Caco-2 (cell line): ENCODE results near the gene RSRC1. TPM values are rescaled to one million over a fixed set of nuclear protein-coding genes. Genes with fewer than 3 reads are reported as not detected.

Experiments used
- BruUV-seq: library from RNA; stranded (reverse); fragments of 400-500 nt; replicated peaks from 2 replicates; lab custom pipeline; 2021; lab: Mats Ljungman, UMichigan
- CTCF ChIA-PET: fragments of 300-600 bp; sonication (Branson Sonifier 250); formaldehyde crosslinking; loops from one replicate; lab custom pipeline; 2022; ENCODE audit warnings: antibody characterized with exemption; lab: Charles Lee
- POLR2A ChIA-PET: fragments of 300-600 bp; sonication (Branson Sonifier 250); formaldehyde crosslinking; loops from one replicate; lab custom pipeline; 2022; ENCODE audit warnings: antibody characterized with exemption; lab: Charles Lee
- DNase-seq, 2 experiments: peaks; one replicate each; pipeline versions ENCODE4 v3.0.0 to v3.0.0-alpha.2; 2020 to 2022
- H3K27me3 ChIP-seq: replicated peaks from 2 replicates; pipeline ENCODE4 v1.6.0; 2011; ENCODE audit warnings: low read length; ENCODE audit not compliant: control insufficient read depth, insufficient read depth
- H3K36me3 ChIP-seq: 2 replicates; pipeline ENCODE4 v1.5.1; 2011; ENCODE audit warnings: low read length; ENCODE audit not compliant: control insufficient read depth, insufficient read depth
- H3K4me1 ChIP-seq: fragments of 250-450 bp; sonication (Bioruptor Pico); 2 replicates; pipeline ENCODE4 v1.5.1; 2020; ENCODE audit warnings: mild to moderate bottlenecking
- H3K4me3 ChIP-seq: 2 replicates; pipeline ENCODE4 v1.5.1; 2011; ENCODE audit warnings: low read depth, mild to moderate bottlenecking, control low read depth, low read length
- H3K9me3 ChIP-seq: fragments of 250-450 bp; sonication (Bioruptor Pico); 2 replicates; pipeline ENCODE4 v1.5.1; 2020; ENCODE audit warnings: mild to moderate bottlenecking, moderate library complexity
- H3K27ac Mint-ChIP-seq: one replicate; pipeline ENCODE4 v1.8.0; 2022; ENCODE audit warnings: mixed read lengths; ENCODE audit not compliant: unreplicated experiment
- H3K27me3 Mint-ChIP-seq: one replicate; pipeline ENCODE4 v1.8.0; 2022; ENCODE audit warnings: mixed read lengths; ENCODE audit not compliant: insufficient read depth, unreplicated experiment
- H3K36me3 Mint-ChIP-seq: one replicate; pipeline ENCODE4 v1.8.0; 2022; ENCODE audit warnings: mild to moderate bottlenecking, mixed read lengths; ENCODE audit not compliant: insufficient read depth, unreplicated experiment
- H3K4me1 Mint-ChIP-seq: one replicate; pipeline ENCODE4 v1.8.0; 2022; ENCODE audit warnings: low read depth, mixed read lengths; ENCODE audit not compliant: unreplicated experiment
- H3K4me3 Mint-ChIP-seq: one replicate; pipeline ENCODE4 v1.8.0; 2022; ENCODE audit warnings: mild to moderate bottlenecking, moderate library complexity, mixed read lengths; ENCODE audit not compliant: unreplicated experiment
- H3K9me3 Mint-ChIP-seq: one replicate; pipeline ENCODE4 v1.8.0; 2022; ENCODE audit warnings: mixed read lengths; ENCODE audit not compliant: unreplicated experiment
- intact Hi-C: fragments of 100-400 bp; cut with micrococcal nuclease; formaldehyde crosslinking; loops from one replicate; pipeline ENCODE4 v1.10.0; 2022; ENCODE audit not compliant: unreplicated experiment
- total RNA-seq: library from RNA; stranded (reverse); gene quantifications from 2 replicates; pipeline ENCODE4 v1.2.3, GENCODE V29; 2022
- TF ChIP-seq, protein P1 (sequence below), 2 experiments: fragments of 200-600 bp in 1 of 2; IDR thresholded peaks; 1 replicate in 1 of 2; 2 replicates in 1 of 2; pipeline versions ENCODE4 v1.5.1 to v1.8.0; 2011 to 2022; ENCODE audit warnings: antibody characterized with exemption in 1 of 2, control low read depth in 1 of 2, inconsistent platforms in 1 of 2, low read depth in 1 of 2, low read length in 1 of 2, mild to moderate bottlenecking in 1 of 2, moderate library complexity in 1 of 2; ENCODE audit not compliant: insufficient read depth in 1 of 2, severe bottlenecking in 1 of 2, unreplicated experiment in 1 of 2

RSRC1 gene
- total RNA-seq, 1 experiment from 2014 or later: 38.4 TPM

GRCh38 chr3:158167737-158168557 lies 58.1 kb downstream of the RSRC1 start:
- Histone ChIP-seq H3K4me3 (no peak overlapping the region), H3K36me3 (no peaks in the 10 kb centered on the region), H3K9me3 (no peaks in the 10 kb centered on the region), H3K27me3 (no peaks in the 10 kb centered on the region), H3K4me1 (no peaks in the 10 kb centered on the region)
- ChIA-PET CTCF (no interaction called here), POLR2A (no interaction called here)
- H3K4me1 Mint-ChIP-seq: no peaks in the 10 kb centered on the region
- intact Hi-C loops: no loop called here
- H3K27me3 Mint-ChIP-seq: no peaks in the 10 kb centered on the region
- H3K36me3 Mint-ChIP-seq: no peaks in the 10 kb centered on the region
- DNase-seq: no peak
- BruUV-seq: no TSS peak
- no peaks in the 10 kb centered on the region for H3K9me3 Mint-ChIP-seq
- TF ChIP-seq, protein P1, sequence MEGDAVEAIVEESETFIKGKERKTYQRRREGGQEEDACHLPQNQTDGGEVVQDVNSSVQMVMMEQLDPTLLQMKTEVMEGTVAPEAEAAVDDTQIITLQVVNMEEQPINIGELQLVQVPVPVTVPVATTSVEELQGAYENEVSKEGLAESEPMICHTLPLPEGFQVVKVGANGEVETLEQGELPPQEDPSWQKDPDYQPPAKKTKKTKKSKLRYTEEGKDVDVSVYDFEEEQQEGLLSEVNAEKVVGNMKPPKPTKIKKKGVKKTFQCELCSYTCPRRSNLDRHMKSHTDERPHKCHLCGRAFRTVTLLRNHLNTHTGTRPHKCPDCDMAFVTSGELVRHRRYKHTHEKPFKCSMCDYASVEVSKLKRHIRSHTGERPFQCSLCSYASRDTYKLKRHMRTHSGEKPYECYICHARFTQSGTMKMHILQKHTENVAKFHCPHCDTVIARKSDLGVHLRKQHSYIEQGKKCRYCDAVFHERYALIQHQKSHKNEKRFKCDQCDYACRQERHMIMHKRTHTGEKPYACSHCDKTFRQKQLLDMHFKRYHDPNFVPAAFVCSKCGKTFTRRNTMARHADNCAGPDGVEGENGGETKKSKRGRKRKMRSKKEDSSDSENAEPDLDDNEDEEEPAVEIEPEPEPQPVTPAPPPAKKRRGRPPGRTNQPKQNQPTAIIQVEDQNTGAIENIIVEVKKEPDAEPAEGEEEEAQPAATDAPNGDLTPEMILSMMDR (IDR thresholded peaks at IDR 0.05; ENCODE audit: insufficient read depth in 1 of 2, low read depth in 1 of 2, low read length in 1 of 2, severe bottlenecking in 1 of 2, unreplicated experiment in 1 of 2): no peak
- no peak overlapping the region for H3K4me3 Mint-ChIP-seq
- H3K27ac Mint-ChIP-seq: no peak overlapping the region

GRCh38 chr3:158169091-158169491 lies 59.2 kb downstream of the RSRC1 start:
- no peak for DNase-seq
- Histone ChIP-seq H3K27me3 (no peaks in the 10 kb centered on the region), H3K4me1 (no peaks in the 10 kb centered on the region), H3K4me3 (no peak overlapping the region), H3K36me3 (no peaks in the 10 kb centered on the region), H3K9me3 (no peaks in the 10 kb centered on the region)
- BruUV-seq: no TSS peak
- no peaks in the 10 kb centered on the region for H3K4me1 Mint-ChIP-seq
- no peak overlapping the region for H3K4me3 Mint-ChIP-seq
- H3K9me3 Mint-ChIP-seq: no peaks in the 10 kb centered on the region
- TF ChIP-seq, protein P1 (IDR thresholded peaks at IDR 0.05; ENCODE audit: insufficient read depth in 1 of 2, low read depth in 1 of 2, low read length in 1 of 2, severe bottlenecking in 1 of 2, unreplicated experiment in 1 of 2): no peak
- no peaks in the 10 kb centered on the region for H3K36me3 Mint-ChIP-seq
- ChIA-PET CTCF (no interaction called here), POLR2A (no interaction called here)
- H3K27me3 Mint-ChIP-seq: no peaks in the 10 kb centered on the region
- intact Hi-C loops: no loop called here
- no peak overlapping the region for H3K27ac Mint-ChIP-seq

- no peak overlapping the region for H3K27ac Mint-ChIP-seq
- DNase-seq: no peak
Measured at GRCh38 chr3:158181096-158181495, 71.2 kb downstream of the RSRC1 start.

More at GRCh38 chr3:158181096-158181495, 71.2 kb downstream of the RSRC1 start:
- CTCF ChIA-PET: no interaction called here
- H3K9me3 ChIP-seq: no peaks in the 10 kb centered on the region
- Mint-ChIP-seq H3K9me3 (peaks cover under 1% of the 10 kb centered on the region), H3K4me1 (no peaks in the 10 kb centered on the region), H3K27me3 (no peaks in the 10 kb centered on the region), H3K4me3 (no peak overlapping the region), H3K36me3 (no peaks in the 10 kb centered on the region)
- intact Hi-C loops: no loop called here
- TF ChIP-seq, protein P1 (IDR thresholded peaks at IDR 0.05; ENCODE audit: insufficient read depth in 1 of 2, low read depth in 1 of 2, low read length in 1 of 2, severe bottlenecking in 1 of 2, unreplicated experiment in 1 of 2): no peak
- H3K27me3 ChIP-seq: no peaks in the 10 kb centered on the region
- H3K4me1 ChIP-seq: no peaks in the 10 kb centered on the region
- BruUV-seq: no TSS peak
- POLR2A ChIA-PET: no interaction called here
- no peaks in the 10 kb centered on the region for H3K36me3 ChIP-seq
- no peak overlapping the region for H3K4me3 ChIP-seq
